ENCODE data around the gene KIF6.

The KIF6 gene

GRCh38 chr6:39696986-39697788 is 28.0 kb downstream of the KIF6 start:
- no peak for TF ChIP-seq CTCF (conservative IDR thresholded peaks at IDR 0.05; ENCODE audit: low read depth, low read length)
- no peak overlapping the region for H3K4me3 ChIP-seq (ENCODE audit: low read length)
- DNase-seq (ENCODE audit: low read depth) = no peak

GRCh38 chr6:39695447-39695846 is 29.8 kb downstream of the KIF6 start:
- TF ChIP-seq CTCF (conservative IDR thresholded peaks at IDR 0.05; ENCODE audit: low read depth, low read length) = no peak
- H3K4me3 ChIP-seq (ENCODE audit: low read length) = no peak overlapping the region
- DNase-seq (ENCODE audit: low read depth) = no peak

GRCh38 chr6:39693206-39693605 is 32.0 kb downstream of the KIF6 start:
- DNase-seq (ENCODE audit: low read depth) = no peak
- no peak overlapping the region for H3K4me3 ChIP-seq (ENCODE audit: low read length)
- no peak for TF ChIP-seq CTCF (conservative IDR thresholded peaks at IDR 0.05; ENCODE audit: low read depth, low read length)

- TF ChIP-seq CTCF (conservative IDR thresholded peaks at IDR 0.05; ENCODE audit: low read depth, low read length) = no peak
- no peak overlapping the region for H3K4me3 ChIP-seq (ENCODE audit: low read length)
- DNase-seq (ENCODE audit: low read depth) = no peak
Measured at GRCh38 chr6:39688494-39688893, 36.7 kb downstream of the KIF6 start.

- H3K4me3 ChIP-seq (ENCODE audit: low read length) = no peak overlapping the region
- TF ChIP-seq CTCF (conservative IDR thresholded peaks at IDR 0.05; ENCODE audit: low read depth, low read length) = no peak
- DNase-seq (ENCODE audit: low read depth) = no peak
Measured at GRCh38 chr6:39686976-39687375, 38.2 kb downstream of the KIF6 start.

- DNase-seq (ENCODE audit: low read depth) = no peak
- no peak for TF ChIP-seq CTCF (conservative IDR thresholded peaks at IDR 0.05; ENCODE audit: low read depth, low read length)
- H3K4me3 ChIP-seq (ENCODE audit: low read length) = no peak overlapping the region
Measured at GRCh38 chr6:39685938-39686337, 39.3 kb downstream of the KIF6 start.

- TF ChIP-seq CTCF (conservative IDR thresholded peaks at IDR 0.05; ENCODE audit: low read depth, low read length) = no peak
- no peak for DNase-seq (ENCODE audit: low read depth)
- no peak overlapping the region for H3K4me3 ChIP-seq (ENCODE audit: low read length)
Measured at GRCh38 chr6:39685489-39685826, 39.8 kb downstream of the KIF6 start.
